Measurements from ENCODE around the gene SPSB3. TPM values are rescaled to one million over a fixed set of nuclear protein-coding genes. Genes with fewer than 3 reads are reported as not detected.

The SPSB3 gene
- total and polyA plus RNA-seq, 2 of the 4 experiments (the other 2 are of a cell fraction): 9.1 to 30.8 TPM

DNA sequence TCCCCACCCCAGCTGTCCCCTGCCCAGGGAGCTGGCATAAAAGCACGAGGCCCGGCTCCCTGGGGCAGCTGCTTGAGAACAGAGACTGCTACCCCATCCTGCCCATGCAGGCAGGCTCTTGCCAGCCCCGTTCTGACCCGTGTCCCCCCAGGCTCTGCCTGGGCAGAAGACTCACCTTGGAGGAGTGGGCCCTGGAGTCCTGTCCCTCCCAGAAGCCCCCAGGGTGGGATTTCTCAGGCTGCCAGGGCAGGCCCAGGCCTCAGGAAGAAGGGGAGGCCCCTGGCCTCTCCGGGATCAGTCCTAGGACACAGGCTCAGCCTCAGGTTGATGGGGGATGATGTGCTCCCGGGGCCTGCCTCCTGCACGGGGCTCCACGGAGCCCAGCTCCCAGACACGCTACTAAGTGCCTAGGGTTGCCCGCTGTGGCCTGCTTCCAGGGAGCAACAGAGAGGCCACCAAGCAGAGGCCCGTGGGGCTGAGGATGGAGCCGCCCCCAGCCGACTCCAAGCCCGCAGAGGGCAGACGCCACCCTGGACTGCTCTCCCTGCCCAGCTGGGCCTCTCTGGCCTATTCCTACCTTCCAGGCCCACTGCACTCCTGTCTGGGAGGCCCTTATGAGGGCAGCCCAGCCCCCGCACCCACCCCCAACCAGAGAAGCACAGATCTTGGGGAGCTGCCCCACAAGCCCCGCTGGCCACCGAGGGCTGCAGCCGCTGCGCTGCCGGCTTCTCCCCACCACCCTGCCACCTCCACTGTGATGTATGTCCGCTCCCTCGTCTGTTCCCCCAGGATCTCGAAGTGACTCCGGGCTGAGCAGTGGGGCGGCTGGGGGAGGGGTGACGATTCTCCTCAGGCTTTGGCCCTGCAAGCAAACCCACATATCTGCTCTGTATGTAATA is 12.7 kb downstream of the SPSB3 start:
- Histone ChIP-seq H2AK5ac (ENCODE audit: low read depth, low read length) (no peak overlapping the region), H2BK5ac (ENCODE audit: low read depth, low read length, poor library complexity, severe bottlenecking) (no peak overlapping the region), H3K79me1 (ENCODE audit: low read depth in 1 of 2, low read length in 2 of 2) (peaks cover 10 to 40% of the 10 kb centered on the region in 2 experiments), H3K9me1 (ENCODE audit: insufficient read depth, low read length) (0 out of 2 replicates have a peak, but pooled peaks cover 2% of the 10 kb centered on the region), H3K27me3 (ENCODE audit: control insufficient read depth, insufficient read depth, low read length) (no peaks in the 10 kb centered on the region), H3K36me3 (ENCODE audit: control insufficient read depth, insufficient read depth, low read length) (peaks cover 47% of the 10 kb centered on the region), H4K8ac (ENCODE audit: low read depth in 2 of 2, low read length in 2 of 2) (no peak overlapping the region), H4K5ac (ENCODE audit: low read depth, low read length) (no peak overlapping the region), H2BK120ac (ENCODE audit: low read depth, low read length) (no peak overlapping the region), H3K18ac (ENCODE audit: low read depth, low read length) (no peak overlapping the region), H3K56ac (ENCODE audit: extremely low read depth, insufficient read depth, low read length) (no peak overlapping the region), H2BK15ac (ENCODE audit: low read depth, low read length) (no peak overlapping the region), H3K27ac (ENCODE audit: insufficient read depth, low read length) (no peak overlapping the region), H3K4me3 (ENCODE audit: insufficient read depth, low read depth, low read length) (no peak overlapping the region), H3K9ac (ENCODE audit: low read depth, low read length) (no peak overlapping the region), H3K9me3 (ENCODE audit: control insufficient read depth, insufficient read depth, low read length) (no peaks in the 10 kb centered on the region), H4K91ac (ENCODE audit: insufficient read depth, low read depth, low read length) (no peak overlapping the region), H3K4me1 (ENCODE audit: control insufficient read depth, insufficient read depth, low read length) (peaks cover 12% of the 10 kb centered on the region), H2AK9ac (replicated peaks; ENCODE audit: low read depth, low read length, poor library complexity) (peak overlapping the region; percentile 13), H3K23ac (ENCODE audit: low read depth, low read length) (no peak overlapping the region), H3K4me2 (ENCODE audit: low read depth, low read length) (no peak overlapping the region), H2BK20ac (ENCODE audit: low read depth, low read length) (no peak overlapping the region), H4K20me1 (ENCODE audit: insufficient read depth, low read length) (peaks cover 28% of the 10 kb centered on the region), H3K14ac (replicated peaks; ENCODE audit: low read depth, low read length) (no peak overlapping the region), H2AFZ (replicated peaks; ENCODE audit: low read length, poor library complexity) (no peak overlapping the region), H3K4ac (ENCODE audit: low read depth, low read length) (no peak overlapping the region)
- intact Hi-C loops (cut with micrococcal nuclease): no loop called here
- 93% methylated on average over 5 of the region's 27 CpGs; no CpG with 5 or more reads in 1 of the 2 experiments for whole genome bisulfite sequencing, 2 experiments (ENCODE audit: extremely low coverage in 2 of 2, insufficient read length in 1 of 2)
- ATAC-seq (ENCODE audit: low read depth) (no peak), DNase-seq (no peak)
- ChIA-PET CTCF (no interaction called here), POLR2A (ENCODE audit: unreplicated experiment) (no interaction called here)
- no TSS peak for BruUV-seq (replicated peaks)
- in situ Hi-C loops (cut with MboI; ENCODE audit: low sequenced_read_pairs): no loop called here
- dilution Hi-C loops (cut with HindIII; ENCODE audit: low sequenced_read_pairs, unreplicated experiment): no loop called here
- TF ChIP-seq RFX5 (IDR thresholded peaks at IDR 0.05; ENCODE audit: low read depth, low read length) (no peak), FOS (IDR thresholded peaks at IDR 0.05; ENCODE audit: low read depth, low read length) (no peak), MXI1 (IDR thresholded peaks at IDR 0.05; ENCODE audit: borderline replicate concordance, low read depth, low read length) (no peak), MAZ (IDR thresholded peaks at IDR 0.05; ENCODE audit: borderline replicate concordance, low read depth, low read length) (no peak), SMC3 (IDR thresholded peaks at IDR 0.05; ENCODE audit: low read depth, low read length) (no peak), NFE2L2 (IDR thresholded peaks at IDR 0.05; ENCODE audit: low read depth, low read length) (no peak), CEBPB (IDR thresholded peaks at IDR 0.05; ENCODE audit: low read depth, low read length) (no peak), RCOR1 (IDR thresholded peaks at IDR 0.05; ENCODE audit: insufficient replicate concordance, low read length) (no peak), MAFK (IDR thresholded peaks at IDR 0.05; ENCODE audit: low read depth, low read length) (no peak), CHD1 (IDR thresholded peaks at IDR 0.05; ENCODE audit: low read depth, low read length) (no peak), RAD21 (IDR thresholded peaks at IDR 0.05; ENCODE audit: low read length) (no peak), BHLHE40 (IDR thresholded peaks at IDR 0.05; ENCODE audit: low read depth, low read length) (no peak), POLR2A (IDR thresholded peaks at IDR 0.05; ENCODE audit: low read depth, low read length) (no peak)
- TF ChIP-seq, protein P1, sequence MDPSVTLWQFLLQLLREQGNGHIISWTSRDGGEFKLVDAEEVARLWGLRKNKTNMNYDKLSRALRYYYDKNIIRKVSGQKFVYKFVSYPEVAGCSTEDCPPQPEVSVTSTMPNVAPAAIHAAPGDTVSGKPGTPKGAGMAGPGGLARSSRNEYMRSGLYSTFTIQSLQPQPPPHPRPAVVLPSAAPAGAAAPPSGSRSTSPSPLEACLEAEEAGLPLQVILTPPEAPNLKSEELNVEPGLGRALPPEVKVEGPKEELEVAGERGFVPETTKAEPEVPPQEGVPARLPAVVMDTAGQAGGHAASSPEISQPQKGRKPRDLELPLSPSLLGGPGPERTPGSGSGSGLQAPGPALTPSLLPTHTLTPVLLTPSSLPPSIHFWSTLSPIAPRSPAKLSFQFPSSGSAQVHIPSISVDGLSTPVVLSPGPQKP (IDR thresholded peaks at IDR 0.05; ENCODE audit: borderline replicate concordance, low read depth, low read length): no peak
- TF ChIP-seq, protein P2, sequence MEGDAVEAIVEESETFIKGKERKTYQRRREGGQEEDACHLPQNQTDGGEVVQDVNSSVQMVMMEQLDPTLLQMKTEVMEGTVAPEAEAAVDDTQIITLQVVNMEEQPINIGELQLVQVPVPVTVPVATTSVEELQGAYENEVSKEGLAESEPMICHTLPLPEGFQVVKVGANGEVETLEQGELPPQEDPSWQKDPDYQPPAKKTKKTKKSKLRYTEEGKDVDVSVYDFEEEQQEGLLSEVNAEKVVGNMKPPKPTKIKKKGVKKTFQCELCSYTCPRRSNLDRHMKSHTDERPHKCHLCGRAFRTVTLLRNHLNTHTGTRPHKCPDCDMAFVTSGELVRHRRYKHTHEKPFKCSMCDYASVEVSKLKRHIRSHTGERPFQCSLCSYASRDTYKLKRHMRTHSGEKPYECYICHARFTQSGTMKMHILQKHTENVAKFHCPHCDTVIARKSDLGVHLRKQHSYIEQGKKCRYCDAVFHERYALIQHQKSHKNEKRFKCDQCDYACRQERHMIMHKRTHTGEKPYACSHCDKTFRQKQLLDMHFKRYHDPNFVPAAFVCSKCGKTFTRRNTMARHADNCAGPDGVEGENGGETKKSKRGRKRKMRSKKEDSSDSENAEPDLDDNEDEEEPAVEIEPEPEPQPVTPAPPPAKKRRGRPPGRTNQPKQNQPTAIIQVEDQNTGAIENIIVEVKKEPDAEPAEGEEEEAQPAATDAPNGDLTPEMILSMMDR (conservative IDR thresholded peaks at IDR 0.05; ENCODE audit: low read depth, low read length): no peak

All from IMR-90 (cell line).